GM18507 (cell line): Measurements from ENCODE around the gene ERCC1.

Experiments
- DNase-seq: peaks from one replicate; pipeline ENCODE4 v3.0.0; 2011; ENCODE audit warnings: low read depth; ENCODE audit not compliant: insufficient read length; ENCODE audit errors: extremely low spot score
- FAIRE-seq: peaks from 2 replicates; lab custom pipeline; 2011; peaks lifted over from hg19 to GRCh38; lab: Jason Lieb, UNC

Gene ERCC1

GRCh38 chr19:45385392-45386221, 38.1 kb downstream of the ERCC1 start:
- FAIRE-seq = no peak
- no peak for DNase-seq

- FAIRE-seq (no peak), DNase-seq (no peak)
These were observed 41.3 kb downstream of the ERCC1 start for GRCh38 chr19:45382426-45382825.

DNA sequence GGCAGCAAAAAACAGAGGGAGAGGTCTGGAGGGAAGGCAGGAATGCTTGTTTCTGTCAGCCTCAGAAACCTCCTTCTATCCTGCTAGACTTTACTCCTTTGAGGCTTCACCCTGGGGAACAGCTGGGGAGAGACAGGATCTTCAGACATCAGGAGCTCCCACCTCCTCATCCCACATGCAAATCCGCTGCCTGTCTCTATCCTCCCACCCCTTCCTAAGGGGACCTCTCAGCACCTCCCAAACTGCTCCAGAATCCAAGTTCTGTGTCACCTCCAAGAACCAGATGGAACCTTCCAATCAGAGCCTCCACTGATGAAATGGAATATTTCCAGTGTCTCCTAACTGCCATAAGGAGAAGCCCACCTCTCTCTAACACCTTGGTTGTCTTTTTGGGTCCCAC, 43.6 kb downstream of the ERCC1 start:
- FAIRE-seq = no peak
- no peak for DNase-seq

GRCh38 chr19:45376045-45376724, 47.5 kb downstream of the ERCC1 start:
- no peak for DNase-seq
- FAIRE-seq = no peak

DNA sequence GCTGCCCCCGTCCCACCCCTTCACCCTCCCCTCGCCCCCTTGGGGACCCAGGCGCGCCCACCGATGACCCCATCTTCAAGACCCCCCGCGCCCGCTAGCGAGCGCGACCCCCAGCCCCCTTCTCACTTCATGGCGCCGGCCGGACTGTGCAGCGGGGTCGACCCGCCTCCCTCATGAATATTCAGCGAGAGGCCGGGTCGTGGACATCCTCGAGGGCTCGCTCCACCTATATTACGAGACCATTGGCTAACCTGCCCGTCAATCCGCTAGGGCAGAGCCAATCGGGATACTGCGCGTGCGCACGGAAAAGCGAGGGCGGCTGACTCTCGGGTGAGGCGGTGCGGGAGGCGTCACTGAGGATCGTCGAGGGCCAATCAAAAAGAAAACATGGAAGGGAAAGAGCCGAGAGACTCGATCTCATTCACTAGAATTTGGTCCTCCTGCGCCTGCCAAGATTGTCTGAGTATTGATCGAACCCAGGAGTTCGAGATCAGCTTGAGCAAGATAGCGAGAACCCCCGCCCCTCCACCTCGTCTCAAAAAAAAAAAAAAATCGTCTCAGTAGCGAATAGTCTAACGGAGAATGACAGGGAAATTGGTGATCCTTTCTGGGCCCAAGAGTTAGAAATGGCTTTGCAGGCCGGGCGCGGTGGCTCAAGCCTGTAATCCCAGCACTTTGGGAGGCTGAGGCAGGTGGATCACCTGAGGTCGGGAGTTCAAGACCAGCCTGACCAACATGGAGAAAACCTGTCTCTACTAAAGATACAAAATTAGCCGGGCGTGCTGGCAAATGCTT, 53.1 kb downstream of the ERCC1 start, which contains the start of gene ERCC2:
ERCC2 (minus strand) TSS at position 164 of the 795 bp plus-strand sequence; CDS start at position 131, 33 bp downstream.
- DNase-seq = peak; percentile 100
- peak; percentile 92 for FAIRE-seq

- DNase-seq = no peak
- FAIRE-seq = no peak
These were observed 54.9 kb downstream of the ERCC1 start for GRCh38 chr19:45368737-45369340.

DNA sequence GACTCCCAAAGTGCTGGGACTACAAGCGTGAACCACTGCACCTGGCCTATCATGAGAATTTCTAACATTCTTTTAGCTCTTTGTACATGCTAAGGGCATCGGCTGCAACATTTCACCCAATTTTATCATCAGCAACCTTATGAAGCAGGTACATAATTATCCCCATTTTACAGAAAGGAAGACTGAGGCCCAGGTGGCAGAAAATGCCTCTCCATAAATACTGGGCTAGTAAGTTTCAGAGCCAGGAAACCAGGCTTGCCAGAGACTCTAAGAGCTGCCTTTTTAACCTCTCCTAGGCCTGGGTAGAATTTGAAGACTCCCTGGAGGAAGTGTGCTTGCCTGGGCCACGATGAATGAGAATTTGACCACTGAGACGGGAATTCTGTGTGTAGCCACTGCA, 55.6 kb downstream of the ERCC1 start:
- no peak for DNase-seq
- no peak for FAIRE-seq

- DNase-seq (no peak), FAIRE-seq (no peak)
These were observed 59.0 kb downstream of the ERCC1 start for GRCh38 chr19:45364696-45365095.

GRCh38 chr19:45363861-45364459, 59.8 kb downstream of the ERCC1 start:
- no peak for FAIRE-seq
- no peak for DNase-seq

DNA sequence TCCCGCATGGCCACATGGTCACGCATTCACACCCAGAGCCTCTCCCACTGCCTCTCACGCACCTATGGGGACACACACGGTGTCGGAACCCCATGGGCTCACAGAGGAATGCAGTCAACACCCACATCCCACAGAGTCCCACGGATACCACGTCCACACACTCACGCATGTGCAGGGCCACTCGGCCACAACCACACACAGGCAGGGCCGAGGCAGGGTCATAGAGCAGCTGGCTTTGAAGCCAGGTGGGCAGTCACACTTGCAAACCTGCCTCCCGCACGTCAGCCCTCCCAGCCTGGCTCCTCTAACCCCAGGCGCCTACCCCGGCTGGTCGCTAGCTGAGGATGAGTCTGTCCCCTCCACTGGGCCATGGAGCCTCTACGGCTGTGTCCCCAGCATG, 61.4 kb downstream of the ERCC1 start:
- DNase-seq (no peak), FAIRE-seq (no peak)

GRCh38 chr19:45361608-45362007, 62.1 kb downstream of the ERCC1 start:
- DNase-seq = no peak
- no peak for FAIRE-seq

GRCh38 chr19:45358213-45358792, 65.4 kb downstream of the ERCC1 start:
- no peak for DNase-seq
- no peak for FAIRE-seq

DNA sequence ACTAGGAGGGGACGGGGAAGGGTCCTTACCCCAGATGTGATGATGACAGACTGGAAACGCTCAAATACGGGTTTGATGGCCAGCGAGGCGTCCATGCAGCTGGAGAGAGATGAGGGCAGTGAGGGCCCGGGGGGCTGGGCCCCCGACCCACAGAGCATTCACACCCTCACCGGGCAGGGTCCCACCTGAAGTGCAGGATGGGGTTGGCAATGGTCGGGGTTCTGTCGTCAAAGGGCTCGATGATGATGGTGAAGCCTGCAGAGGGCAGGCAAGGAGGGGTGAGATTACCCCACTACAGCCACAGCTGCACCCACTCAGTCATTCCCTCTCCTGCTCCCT, 66.3 kb downstream of the ERCC1 start:
- FAIRE-seq = no peak
- DNase-seq = no peak
